Left forelimb (tissue), 1 donor: ENCODE results near the gene MAPK13.

Source experiments
- DNase-seq: peaks from one replicate; pipeline ENCODE4 v3.0.0-alpha.2; 2018; ENCODE audit warnings: low spot score

Gene MAPK13

DNA sequence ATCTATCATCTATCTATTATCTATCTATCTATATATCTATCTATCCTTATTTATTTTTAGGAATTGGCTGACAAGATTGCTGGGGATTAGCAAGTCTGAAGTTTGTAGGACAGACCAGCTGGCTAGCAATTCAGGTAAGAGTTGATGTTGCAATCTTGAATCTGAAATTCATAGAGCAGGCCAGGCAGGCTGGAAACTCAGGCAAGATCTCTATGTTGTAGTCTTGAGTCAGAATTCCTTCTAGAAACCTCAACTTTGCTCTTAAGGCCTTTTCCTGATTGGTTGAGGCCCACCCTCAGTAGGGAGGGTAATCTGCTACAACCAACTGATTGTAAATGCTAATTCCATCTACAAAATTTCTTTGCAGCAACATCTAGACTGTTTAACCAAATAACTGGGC lies 19.2 kb downstream of the MAPK13 start:
- no peak for DNase-seq

DNA sequence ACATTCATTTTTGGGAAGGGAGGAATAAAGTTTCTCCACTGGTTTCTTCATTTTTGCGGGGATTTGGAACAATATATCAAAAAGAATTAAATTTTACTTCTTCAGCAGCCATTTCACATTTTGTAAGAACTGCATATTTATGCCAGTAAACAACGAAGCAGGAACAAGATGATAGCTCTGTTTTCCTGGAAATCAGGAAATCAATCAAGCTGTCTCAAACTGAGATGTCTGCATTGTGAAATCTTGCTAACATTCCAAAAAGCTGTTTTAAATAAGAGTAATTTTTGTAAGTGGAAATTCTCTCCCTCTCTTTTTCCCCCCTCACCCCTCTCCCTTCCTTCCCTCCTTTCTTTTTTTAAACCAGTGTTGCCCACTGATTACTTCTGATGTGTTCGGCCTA lies 20.0 kb downstream of the MAPK13 start:
- no peak for DNase-seq

DNA sequence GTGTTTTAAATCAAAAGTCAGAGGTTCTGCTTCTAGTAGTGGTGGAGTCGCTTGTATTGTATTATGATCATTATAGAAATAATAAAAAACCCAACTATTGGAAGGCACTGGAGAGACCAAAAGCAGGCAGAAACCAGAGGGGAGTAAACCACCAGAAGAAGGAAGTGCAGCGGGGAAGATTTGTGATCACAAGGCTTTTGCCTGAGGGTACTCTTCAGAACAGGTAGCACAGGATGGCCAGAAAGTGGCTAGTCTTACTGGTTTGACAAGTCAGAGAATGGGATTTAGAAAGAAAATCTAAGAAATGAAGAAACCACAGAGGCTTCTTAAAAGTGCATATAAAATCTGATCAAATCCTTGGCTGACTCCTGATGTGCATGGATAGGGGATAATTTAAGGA lies 24.0 kb downstream of the MAPK13 start:
- DNase-seq = no peak

DNA sequence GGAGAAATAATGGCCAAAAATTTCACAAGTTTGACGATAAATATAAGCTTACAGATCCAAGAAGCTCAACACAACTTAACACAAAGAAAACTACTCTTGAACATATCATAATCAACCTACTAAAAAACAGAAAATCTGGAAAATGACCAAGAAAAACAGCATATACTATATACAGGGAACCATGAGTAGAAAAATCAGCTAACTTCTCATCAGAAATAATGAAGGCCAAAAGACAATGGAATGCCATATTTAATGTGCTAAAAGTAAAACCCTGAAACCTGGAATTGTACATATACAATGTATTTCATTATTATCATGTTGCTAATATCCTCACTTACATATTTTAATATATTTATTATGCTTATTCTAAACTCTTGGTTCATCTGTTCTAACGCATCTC lies 25.3 kb downstream of the MAPK13 start:
- no peak for DNase-seq

DNA sequence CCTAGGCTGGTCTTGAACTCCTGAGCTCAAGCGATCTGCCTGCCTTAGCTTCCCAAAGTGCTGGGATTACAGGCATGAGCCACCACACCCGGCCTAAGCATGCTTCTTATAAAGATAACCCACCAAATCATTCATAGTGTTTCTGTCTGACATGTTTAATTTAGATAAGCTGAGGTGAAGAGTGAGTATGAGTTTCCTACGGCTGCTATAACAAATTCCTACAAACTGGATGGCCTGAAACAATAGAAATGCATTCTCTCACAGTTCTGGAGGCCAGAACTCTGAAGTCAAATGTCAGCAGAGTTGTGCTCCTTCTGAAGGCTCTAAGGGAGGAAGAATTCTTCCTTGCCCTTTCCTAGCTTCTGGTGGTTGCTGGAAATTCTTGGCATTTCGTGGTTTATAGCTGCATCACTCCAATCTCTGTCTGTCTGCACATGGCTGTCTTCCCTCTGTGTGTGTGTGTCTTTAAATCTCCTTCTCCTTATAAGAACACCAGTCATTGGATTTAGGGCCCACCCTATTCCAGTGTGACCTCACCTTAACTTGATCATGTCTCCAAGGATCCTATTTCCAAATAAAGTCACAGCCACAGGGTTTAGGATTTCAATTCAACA lies 29.9 kb downstream of the MAPK13 start:
- DNase-seq = no peak

DNA sequence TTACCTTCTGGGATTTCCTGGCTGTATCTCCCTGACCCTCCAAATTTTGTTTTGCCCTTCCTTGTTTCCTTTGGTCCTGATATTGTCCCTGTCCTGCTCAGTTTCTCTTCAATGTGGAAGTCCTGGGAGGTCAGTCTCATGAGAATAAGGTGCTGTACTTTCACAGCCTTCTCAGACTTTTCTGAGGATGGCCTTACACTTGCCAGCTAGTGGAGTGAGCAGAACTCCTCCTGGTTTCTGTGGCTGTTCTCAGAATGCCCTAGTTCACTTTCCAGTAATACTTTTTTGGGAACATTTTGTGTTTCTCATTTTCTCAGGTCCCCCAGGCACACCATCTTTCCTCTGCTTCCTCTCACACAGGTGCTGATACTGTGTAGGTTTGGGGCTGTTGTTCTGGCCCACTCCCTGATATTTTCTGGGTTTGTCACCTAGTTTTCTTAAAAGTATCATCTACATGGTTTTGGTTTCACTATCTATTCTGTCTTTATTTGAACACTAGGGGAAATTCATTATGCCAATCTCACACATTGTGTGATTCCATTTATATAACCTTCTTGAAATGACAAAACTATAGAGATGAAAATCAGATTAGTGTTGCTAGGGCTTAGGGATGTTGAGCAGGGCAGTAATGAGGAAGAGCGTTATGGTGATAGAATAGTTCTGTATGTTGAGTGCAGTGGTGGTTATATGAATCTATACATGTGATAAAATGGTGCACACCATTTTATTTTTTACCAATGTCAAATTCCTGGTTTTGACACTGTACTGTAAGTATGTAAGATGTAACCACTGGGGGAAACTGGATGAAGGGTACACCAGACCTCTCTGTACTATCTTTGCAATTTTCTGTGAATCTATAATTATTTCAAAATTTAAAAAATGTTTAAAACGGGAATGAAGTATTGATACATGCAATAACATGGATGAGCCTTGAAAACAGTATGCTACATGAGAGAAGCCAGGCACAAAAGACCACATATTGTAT lies 39.0 kb downstream of the MAPK13 start:
- DNase-seq = no peak

DNA sequence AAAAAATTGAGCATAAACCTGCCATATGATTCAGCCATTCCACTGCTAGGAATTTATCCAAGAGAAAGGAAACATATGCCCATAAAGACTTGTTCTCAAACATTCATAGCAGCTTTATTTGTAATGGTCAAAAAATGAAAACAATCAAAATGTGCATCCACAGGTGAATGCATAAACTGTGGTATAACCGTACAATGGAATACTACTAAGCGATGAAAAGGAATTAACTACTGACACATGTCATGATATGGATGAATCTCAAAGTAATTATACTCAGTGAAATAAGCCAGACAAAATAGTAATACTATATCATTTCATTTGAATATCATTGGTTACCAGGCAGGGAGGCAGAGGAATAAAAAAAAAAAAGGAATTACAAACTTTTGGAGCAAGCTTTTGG lies 40.4 kb downstream of the MAPK13 start:
- no peak for DNase-seq

DNA sequence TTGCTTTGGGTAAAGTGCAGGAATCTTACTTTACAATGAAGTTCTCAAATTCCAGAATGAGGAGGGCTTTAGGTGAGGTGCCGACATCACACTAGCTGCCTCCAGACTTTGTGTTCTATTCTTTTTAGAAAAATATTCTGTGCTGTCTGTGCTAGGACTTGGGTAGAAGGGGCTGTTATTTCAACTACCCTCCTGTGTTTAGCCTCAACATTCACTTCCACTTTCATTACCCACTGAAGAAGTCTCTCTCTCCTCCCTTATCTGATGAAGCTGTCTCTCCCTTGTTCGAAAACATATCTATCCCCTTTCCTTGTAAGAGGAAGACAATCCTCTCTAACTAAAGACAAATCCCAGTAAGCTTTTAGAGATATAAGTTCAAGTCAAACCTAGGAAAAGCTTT lies 41.3 kb downstream of the MAPK13 start:
- DNase-seq = no peak

DNA sequence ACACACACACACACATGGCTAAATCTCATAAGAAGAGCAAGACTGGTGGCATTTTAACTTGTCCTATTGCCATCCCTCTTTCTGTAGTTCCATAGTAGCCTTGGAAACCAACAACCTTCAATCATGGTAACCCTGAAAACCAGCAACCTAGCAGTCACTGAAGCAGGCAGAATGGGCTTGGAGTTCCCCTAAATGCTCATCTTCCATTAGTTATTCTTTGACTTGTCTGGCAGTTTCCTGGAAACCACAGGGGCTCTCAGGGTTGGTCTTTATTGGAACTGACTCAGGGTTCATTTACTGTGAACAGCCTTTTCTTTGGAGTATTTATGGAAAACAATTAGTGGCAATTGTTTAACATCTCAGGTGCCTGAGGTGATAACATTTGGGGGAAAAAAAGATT lies 46.9 kb downstream of the MAPK13 start:
- DNase-seq = no peak

DNA sequence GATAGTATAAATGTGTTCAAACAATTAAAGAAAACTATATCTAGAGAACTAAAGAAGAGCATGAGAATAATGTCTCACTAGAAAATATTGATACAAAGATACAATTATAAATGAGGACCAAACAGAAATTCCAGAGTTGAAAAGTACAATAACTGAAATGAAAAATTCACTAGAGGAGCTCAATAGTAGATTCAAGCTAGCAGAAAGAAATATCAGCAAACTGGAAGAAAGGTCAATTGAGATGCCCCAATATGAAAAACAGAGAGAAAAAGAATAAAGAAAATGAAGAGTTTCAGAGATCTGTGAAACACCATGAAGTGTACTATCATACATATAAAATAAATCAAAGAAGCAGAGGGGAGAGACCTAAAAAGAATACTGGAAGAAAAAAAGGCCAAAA lies 48.2 kb downstream of the MAPK13 start:
- DNase-seq = no peak

DNA sequence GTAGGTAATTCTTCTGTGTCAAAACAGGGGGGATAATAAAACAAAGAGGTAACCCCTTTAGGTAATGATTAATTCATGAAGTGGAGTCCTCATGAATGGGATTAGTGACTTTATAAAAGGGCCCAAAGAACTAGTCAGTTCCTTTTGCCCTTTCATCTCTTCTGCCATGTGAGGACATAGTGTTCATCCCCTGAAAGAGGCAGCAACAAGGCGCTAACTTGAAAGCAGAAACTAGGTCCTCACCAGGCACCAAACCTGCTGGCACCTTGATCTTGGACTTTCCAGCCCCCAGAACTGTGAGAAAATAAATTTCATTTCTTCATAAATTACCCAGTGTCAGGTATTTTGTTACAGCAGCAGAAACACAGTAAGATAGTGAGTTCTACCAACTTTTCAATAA lies 49.8 kb downstream of the MAPK13 start:
- no peak for DNase-seq

DNA sequence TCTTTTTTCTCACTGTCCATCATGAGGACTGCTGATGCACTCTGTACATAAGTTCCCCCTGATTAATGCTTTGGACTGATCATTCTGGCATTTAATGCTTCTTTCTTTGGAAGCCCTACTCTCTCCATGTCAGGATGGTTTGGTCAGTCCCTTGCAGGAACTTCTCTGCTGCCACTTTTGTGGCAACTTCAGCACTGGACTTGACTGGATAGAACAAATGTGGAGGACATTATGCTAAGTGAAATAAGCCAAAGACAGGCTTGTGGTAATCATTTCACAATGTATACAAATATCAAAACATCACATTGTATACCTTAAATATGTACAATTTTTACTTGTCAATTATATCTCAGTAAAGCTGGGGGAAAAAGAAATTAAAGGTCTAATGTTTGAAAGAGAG lies 54.0 kb downstream of the MAPK13 start:
- no peak for DNase-seq

DNA sequence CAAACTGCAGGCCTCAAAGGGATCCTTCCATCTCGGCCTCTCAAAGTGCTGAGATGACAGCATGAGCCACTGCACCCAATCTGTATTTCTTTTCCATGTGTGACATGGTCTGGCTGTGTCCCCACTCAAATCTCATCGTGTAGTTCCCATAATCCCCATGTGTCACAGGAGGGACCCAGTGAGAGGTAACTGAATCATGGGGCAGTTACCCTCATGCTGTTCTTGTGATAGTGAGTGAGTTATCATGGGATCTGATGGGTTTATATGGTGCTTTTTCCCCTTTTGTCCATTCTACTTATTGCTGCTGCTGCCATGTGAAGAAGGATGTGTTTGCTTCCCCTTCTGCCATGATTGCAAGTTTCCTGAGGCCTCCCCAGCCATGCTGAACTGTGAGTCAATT lies 55.9 kb downstream of the MAPK13 start:
- no peak for DNase-seq

DNA sequence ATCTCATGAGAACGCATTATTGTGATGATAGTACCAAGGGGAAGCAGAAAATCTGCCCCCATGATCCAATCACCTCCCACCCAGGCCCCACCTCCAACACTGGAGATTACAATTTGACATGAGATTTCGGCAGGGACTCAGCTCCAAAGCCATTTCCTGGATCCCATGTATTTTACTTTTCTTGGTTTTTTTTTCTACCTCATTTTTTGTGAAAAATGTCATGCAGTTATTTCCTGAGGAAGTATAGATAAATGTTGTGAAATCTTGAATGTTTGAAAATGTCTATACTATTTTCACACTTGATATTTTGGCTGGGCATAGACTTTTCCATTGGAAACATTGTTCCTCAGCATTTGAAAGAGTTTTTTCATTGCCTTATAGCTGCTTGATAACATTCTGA lies 57.1 kb downstream of the MAPK13 start:
- DNase-seq = no peak
